ENCODE measurements around the gene AVEN. TPM values are rescaled to one million over a fixed set of nuclear protein-coding genes. Genes with fewer than 3 reads are reported as not detected.

Gene AVEN
- total RNA-seq, 1 donor from 2014 or later, result 29.5 TPM

GRCh38 chr15:33926260-33926659 lies 112.7 kb downstream of the AVEN start:
- TF ChIP-seq, protein P1, sequence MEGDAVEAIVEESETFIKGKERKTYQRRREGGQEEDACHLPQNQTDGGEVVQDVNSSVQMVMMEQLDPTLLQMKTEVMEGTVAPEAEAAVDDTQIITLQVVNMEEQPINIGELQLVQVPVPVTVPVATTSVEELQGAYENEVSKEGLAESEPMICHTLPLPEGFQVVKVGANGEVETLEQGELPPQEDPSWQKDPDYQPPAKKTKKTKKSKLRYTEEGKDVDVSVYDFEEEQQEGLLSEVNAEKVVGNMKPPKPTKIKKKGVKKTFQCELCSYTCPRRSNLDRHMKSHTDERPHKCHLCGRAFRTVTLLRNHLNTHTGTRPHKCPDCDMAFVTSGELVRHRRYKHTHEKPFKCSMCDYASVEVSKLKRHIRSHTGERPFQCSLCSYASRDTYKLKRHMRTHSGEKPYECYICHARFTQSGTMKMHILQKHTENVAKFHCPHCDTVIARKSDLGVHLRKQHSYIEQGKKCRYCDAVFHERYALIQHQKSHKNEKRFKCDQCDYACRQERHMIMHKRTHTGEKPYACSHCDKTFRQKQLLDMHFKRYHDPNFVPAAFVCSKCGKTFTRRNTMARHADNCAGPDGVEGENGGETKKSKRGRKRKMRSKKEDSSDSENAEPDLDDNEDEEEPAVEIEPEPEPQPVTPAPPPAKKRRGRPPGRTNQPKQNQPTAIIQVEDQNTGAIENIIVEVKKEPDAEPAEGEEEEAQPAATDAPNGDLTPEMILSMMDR (conservative IDR thresholded peaks at IDR 0.05; ENCODE audit: low read depth, low read length), result no peak
- DNase-seq (ENCODE audit: low read depth), result no peak
- no peak overlapping the region for H3K4me3 ChIP-seq (ENCODE audit: low read depth, low read length)

DNA sequence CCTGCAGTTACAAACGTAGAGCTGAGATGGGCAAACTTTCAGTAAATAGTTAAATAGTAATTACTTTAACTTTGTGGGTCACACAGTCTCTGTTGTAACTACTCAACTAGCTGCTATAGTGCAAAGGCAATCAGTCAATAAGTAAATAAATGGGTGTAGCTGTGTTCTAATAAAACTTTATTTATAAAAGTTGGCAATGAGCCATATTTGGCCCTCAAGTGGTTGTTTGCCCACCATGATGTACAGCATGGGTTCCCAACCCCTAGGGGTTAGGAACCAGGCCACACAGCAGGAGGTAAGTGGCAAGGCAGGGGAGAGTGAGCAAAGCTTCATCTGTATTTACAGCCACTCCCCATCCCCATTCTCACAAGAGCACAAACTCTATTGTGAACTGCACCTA lies 115.6 kb downstream of the AVEN start:
- DNase-seq (ENCODE audit: low read depth), result no peak
- no peak overlapping the region for H3K4me3 ChIP-seq (ENCODE audit: low read depth, low read length)
- TF ChIP-seq, protein P1 (conservative IDR thresholded peaks at IDR 0.05; ENCODE audit: low read depth, low read length), result no peak

GRCh38 chr15:33915571-33916407 lies 123.2 kb downstream of the AVEN start:
- TF ChIP-seq, protein P1 (conservative IDR thresholded peaks at IDR 0.05; ENCODE audit: low read depth, low read length), result no peak
- DNase-seq (ENCODE audit: low read depth), result no peak
- H3K4me3 ChIP-seq (ENCODE audit: low read depth, low read length), result no peak overlapping the region

DNA sequence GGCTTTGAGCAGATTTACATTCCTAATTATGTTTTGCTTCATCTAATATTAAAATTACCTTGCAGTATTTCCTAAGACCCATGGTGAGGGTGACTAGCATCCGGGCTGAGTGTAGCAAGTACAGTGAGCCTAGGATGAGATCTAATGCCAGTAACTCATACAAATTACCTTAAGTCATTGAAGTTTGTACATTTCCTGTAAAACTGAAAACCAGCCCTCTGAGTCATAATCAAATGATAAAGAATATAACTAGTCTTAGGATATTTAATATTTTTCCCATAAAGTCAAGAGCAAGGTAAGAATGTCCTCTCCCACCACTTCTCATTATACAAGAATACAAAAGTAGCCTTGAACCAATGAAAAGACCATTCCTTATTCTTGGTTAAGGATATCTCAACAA lies 125.5 kb downstream of the AVEN start:
- DNase-seq (ENCODE audit: low read depth), result no peak
- TF ChIP-seq, protein P1 (conservative IDR thresholded peaks at IDR 0.05; ENCODE audit: low read depth, low read length), result no peak
- H3K4me3 ChIP-seq (ENCODE audit: low read depth, low read length), result no peak overlapping the region

DNA sequence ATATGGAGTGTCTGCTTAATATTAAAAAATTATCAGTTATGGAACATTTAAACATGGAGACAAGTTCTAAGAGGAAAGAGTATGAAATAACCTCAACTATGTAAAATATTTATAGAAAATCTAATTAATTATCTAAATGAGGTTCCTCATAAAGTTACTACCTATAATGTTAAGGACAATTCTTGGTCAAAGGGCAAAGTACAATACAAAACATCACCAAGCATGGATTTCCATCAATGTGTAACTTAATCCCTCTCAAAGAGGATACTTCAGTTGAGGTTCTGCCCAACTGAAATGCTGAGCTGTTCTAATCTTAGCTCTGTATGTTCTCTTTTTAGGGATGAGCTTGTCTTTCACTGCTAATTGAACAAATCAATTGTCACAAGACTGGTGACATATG lies 126.7 kb downstream of the AVEN start:
- TF ChIP-seq, protein P1 (conservative IDR thresholded peaks at IDR 0.05; ENCODE audit: low read depth, low read length), result no peak
- DNase-seq (ENCODE audit: low read depth), result no peak
- no peak overlapping the region for H3K4me3 ChIP-seq (ENCODE audit: low read depth, low read length)

GRCh38 chr15:33910741-33911140 lies 128.3 kb downstream of the AVEN start:
- no peak for DNase-seq (ENCODE audit: low read depth)
- TF ChIP-seq, protein P1 (conservative IDR thresholded peaks at IDR 0.05; ENCODE audit: low read depth, low read length), result no peak
- H3K4me3 ChIP-seq (ENCODE audit: low read depth, low read length), result no peak overlapping the region

DNA sequence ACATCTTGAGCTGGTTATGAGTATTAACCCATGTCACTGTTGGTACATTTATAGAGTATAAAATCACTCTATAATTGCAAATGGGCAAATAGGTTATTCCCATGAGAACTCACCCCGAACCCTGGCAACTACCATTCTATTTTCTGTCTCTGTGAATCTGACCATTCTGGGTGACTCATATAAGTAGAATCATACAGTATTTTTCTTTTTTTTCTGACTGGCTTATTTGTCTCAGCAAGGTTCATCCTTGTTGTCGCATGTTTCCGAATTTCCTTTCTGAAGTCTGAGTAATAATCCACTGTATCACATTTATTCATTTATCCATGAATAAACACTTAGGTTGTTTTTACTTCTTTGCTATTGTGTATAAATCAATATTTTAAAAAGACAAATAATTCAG lies 130.6 kb downstream of the AVEN start:
- H3K4me3 ChIP-seq (ENCODE audit: low read depth, low read length), result no peak overlapping the region
- TF ChIP-seq, protein P1 (conservative IDR thresholded peaks at IDR 0.05; ENCODE audit: low read depth, low read length), result no peak
- DNase-seq (ENCODE audit: low read depth), result no peak

All from epithelial cell of proximal tubule (primary cell).